ENCODE results near the gene PDP2.

DNA sequence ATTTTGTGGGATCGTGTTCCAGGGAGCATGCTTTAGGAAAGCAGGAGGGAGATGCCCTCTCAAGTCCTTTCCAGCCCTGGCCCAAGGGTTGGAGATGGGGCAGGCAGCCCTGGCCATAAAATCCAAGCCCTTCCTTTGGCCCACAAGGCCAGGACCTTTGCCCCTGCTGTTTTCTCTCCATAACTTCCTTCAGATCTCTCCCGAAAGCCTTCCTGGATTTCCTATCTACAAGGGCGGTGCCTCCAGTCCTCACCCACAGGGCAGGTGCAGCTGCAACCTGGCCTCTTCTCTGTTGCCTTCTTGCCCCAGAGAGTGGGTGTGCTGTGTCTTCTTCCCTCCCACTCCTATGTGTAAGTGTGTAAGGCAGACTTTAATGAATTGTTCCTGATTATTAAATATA is 8.5 kb upstream of the PDP2 start:
- TF ChIP-seq EZH2 (IDR thresholded peaks at IDR 0.05; ENCODE audit: borderline replicate concordance, low read length): no peak
- TF ChIP-seq, protein P1, sequence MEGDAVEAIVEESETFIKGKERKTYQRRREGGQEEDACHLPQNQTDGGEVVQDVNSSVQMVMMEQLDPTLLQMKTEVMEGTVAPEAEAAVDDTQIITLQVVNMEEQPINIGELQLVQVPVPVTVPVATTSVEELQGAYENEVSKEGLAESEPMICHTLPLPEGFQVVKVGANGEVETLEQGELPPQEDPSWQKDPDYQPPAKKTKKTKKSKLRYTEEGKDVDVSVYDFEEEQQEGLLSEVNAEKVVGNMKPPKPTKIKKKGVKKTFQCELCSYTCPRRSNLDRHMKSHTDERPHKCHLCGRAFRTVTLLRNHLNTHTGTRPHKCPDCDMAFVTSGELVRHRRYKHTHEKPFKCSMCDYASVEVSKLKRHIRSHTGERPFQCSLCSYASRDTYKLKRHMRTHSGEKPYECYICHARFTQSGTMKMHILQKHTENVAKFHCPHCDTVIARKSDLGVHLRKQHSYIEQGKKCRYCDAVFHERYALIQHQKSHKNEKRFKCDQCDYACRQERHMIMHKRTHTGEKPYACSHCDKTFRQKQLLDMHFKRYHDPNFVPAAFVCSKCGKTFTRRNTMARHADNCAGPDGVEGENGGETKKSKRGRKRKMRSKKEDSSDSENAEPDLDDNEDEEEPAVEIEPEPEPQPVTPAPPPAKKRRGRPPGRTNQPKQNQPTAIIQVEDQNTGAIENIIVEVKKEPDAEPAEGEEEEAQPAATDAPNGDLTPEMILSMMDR (IDR thresholded peaks at IDR 0.05; ENCODE audit: low read length): no peak

Measured in OCI-LY1 (cell line).